ENCODE data around the gene DCP1B. TPM values are rescaled to one million over a fixed set of nuclear protein-coding genes. Genes with fewer than 3 reads are reported as not detected.

The DCP1B gene
- total RNA-seq, 1 donor from 2014 or later, result 25.5 TPM

DNA sequence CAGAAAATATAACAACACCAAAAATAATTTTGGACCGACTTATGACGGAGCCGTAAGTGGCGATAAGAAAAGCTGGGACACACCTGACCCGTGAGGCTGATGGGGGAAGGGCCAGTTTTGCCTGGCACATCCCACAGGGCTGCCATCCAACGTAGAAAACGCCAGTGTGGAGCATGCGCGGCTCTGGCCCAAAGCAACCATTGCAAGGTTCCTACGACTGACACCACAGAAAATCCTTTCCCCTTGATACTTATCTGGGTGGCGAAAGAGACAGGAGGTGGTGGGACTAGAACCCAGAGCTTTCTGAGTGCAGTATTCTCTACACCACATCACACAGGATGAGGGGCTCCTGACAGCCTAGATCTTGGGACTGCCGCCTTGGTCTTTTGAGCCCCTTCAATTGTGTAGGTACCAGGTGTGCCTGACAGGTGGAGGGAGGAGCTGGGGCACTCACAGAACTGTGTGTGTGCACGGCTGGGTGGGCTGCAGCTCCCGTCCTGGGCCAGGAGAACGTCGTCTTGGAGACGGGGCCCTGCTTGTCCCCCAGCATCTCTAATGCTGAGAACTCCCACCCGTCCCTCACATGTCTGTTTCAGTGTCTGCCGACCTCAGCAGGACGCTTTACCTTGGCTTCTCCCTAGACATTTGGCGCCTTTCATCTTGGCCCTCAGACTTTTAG, 68.4 kb downstream of the DCP1B start:
- no peak for DNase-seq (ENCODE audit: low spot score)

DNA sequence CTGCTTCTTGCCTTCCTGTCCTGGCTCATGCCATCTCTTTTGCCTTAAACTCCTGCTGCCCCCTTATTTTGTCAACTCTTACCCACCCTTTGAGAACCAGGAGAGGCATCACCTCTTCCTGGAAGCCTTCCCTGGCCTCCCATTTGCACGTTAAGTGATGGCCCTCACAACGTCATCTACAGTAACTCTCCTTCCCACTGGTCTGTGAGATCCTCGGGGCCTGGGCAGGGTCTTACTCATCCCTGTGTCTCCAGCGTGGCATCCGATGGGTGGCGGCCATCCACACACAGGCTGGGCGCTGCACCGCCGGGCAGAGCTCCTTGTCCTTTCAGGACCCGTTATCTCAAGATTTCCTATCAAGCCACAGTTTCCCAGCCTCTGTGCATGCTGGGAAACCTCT, 69.0 kb downstream of the DCP1B start:
- DNase-seq (ENCODE audit: low spot score), result no peak

DNA sequence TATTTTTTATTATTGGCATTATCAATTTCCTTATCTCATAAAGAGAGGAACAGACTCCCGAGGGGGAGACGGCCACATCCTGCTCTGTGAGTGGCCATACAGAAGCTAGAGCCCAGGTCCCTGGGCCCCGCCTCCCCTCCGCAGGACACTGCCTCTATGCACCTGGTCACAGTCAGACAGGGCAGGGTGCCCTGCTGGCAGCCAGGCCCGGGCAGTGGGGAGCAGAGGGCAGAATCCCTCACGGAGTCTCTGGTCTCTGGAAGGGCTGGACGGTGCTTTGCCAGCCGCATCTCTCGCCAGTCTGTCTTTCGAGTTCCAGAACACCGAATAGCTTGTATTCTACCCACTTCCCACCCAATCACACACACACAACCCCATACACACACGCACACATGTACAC, 69.4 kb downstream of the DCP1B start:
- no peak for DNase-seq (ENCODE audit: low spot score)

DNA sequence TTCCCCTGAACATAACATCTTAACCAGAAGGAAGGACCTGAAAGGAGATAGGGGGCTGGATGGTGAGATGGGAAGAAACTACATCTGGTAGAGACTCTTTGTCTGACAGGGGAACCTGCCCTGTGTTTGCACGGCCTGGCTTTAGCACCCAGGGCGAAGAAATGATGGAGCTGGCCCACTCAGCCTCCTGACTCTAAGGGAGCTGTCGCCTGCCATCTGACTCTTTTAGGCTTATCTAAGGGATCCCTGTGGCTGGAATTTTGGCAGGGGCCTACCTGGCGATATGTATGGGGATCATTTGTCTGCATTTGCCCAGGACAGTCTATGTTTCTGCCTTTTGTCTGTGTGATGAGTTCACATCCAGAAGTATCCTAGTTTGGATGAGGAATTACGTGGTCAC, 70.2 kb downstream of the DCP1B start:
- DNase-seq (ENCODE audit: low spot score), result no peak

DNA sequence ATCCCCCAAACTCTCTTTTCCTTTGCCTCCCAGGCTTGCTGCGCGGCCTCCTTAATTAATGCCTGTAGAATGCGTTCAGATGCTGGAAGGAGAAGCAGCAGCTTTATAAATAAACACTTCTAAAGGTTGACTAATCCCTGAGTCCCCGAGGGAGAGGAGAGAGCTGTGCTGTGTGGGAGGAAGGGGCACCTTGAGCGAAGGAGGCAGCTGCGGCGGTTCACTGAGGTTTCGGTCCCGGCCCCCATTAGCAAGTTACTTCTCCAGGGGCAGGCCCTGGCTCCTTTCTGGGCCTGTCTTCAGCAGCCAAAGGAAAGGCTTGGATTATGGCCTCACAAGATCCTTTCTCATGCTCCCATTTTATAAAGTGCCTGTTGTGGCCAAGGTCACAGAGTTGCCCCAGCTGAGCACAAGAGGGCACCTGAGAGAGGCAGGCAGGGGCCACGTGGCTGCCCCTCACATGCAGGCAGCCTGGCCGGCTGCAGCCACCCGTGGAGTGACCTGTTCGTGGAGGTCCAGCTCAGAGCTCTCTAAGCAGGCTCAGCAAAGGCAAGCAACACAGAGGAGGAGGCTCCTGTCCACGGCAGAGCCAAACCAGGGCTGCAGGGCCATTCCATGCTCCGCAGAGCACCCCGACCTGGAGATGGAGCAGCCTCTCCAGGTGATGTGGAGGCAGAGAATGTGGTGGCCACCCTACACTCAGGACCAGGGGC, 70.8 kb downstream of the DCP1B start:
- DNase-seq (ENCODE audit: low spot score), result no peak

DNA sequence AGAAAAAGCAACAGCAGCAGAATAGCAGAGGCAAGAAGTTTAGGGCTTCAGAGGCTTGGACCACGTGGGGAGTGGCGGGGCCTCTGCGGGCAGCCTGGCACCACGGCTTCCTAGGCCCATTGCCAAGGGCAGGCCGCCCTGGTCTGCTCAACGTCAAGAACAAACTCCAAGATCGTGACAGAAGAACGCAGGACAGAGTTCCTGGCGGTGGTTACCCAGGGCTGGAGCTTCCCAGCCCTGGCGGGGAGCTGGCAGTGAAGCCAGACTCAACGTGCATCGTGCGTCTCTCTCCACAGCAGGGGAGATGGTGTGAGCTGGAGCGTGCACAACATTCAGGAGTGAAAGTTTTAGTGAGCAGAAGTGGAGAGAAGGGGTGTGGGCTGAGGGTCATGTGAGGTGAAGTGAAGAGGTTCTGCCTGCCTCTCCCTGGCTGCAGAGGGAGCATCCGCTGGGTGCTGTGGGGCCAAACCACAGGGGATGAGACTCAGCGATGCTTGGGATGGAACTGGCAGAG, 71.9 kb downstream of the DCP1B start:
- DNase-seq (ENCODE audit: low spot score), result peak; percentile 77

DNA sequence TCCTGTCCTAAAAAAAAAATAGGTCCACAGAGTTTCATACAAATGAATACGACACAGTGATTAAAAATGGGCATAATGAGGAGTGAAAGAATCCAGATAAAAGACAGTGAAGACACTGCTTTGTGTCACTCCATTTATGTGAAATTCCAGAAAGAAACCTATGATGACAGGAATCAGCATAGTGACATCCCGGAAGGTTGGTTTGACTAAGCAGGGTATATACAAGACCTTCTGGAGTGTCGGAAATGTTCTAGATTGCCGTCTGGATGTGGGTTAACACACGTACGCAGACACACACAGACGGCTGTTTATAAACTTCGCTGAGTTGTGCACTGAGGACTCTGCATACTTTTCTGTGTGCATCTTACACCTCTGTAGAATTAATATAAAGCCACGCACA, 72.6 kb downstream of the DCP1B start:
- DNase-seq (ENCODE audit: low spot score), result no peak

DNA sequence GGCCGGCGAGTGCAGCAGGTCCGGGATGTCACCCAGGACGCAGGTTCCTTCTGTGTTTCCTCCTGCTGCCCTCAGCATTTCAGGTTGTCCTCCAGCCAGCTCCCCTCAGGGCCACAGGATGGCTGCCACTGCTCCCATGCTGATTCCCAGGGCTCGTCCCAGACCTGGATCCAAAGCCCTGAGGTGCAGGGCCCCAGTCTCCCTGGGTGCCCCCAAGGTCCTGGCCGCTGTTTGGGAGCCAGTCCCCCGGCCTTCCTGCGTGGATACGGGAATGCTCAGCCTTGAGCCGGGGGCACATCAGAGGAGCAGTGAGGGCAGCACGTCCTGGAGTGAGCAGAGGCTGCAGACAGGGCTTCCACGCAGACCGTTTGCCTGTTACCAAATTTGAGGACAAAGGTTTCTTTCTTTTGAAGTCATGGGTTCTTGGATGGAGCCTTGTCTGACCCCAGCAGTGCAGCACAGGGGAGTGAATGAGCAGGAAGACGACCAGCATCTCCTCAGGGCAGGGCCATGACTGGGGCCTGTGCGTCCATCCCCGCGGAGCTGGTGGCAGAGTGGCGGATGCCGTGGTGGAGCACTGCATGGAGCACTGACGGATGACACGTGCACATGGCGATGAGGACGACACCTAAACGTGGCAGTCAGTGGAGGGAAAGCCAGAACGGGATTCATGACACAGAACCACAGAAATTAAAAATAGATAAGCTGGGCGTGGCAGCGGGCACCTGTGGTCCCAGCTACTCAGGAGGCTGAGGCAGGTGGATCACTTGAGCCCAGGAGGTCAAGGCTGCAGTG, 73.3 kb downstream of the DCP1B start:
- DNase-seq (ENCODE audit: low spot score), result no peak

DNA sequence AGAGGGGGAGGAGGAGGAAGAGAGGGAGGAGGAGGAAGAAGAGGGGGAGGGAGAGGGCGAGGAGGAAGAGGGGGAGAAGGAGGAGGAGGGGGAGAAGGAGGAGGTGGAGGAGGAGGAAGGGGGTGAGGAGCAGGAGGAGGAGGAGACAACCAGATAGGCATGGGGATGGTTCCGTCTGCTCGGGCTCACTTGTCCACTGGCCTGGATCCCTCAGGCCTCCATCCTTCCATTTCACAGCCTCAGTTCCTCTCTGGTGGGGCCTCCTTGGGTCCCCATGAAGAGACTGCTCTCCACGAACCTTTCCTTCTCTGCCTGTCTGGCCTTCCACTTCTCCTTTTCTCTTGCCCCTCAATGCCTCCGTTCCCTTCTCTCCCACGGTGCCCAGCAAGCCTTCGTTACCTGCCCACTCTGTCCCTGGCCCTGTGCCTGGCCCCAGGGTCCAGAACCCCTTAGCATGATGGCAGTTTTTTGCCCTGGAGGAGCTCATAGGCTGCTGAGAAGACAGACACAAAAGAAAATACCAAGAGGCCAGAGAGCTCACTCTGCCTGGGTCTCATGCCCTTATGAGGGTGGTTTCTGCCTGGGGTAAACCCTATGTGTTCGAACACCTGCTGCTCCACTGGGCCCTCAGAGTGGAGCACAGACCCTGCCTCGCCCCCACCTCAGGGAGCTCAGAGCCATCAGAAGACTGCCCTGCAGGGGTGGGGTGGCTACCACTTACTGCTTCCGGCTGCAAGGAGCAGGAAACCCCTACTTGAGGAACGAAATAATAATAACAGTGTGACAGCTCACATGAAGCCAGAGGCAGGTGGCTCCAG, 74.1 kb downstream of the DCP1B start:
- DNase-seq (ENCODE audit: low spot score), result no peak

DNA sequence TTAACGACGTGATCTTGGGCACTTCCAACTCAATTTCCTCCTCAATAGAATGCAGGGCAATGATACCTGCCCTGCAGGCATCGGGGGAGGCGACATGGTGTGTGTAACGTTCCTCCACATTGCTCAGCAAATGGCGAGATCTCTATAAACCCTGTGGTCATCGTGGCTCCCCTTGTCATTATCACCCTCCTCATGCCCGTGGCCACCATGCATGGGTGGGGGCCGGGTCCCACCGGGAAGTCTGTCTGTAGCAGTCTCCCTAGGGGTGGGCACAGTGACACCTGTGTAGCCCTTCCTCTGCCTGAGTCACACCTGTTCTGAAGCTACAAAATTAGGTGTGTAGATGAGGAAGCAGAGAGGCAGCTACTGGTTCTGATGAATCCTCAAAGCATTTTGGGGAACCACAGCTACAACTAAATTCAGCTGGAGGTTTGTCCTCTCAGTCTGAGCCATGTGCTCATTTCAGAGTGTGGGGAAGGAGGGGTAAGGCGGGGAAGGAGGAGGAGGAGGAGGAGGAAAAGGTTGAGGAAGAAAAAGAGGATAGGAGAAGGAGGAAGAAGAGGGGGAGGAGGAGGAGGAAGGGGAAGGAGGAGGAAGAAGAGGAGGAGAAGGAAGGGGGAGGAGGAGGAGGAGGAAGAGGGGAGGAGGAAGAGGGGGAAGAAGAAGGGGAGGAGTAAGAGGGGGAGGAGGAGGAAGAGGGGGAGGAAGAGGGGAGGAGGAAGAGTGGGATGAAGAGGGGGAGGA, 74.8 kb downstream of the DCP1B start:
- DNase-seq (ENCODE audit: low spot score), result no peak

DNA sequence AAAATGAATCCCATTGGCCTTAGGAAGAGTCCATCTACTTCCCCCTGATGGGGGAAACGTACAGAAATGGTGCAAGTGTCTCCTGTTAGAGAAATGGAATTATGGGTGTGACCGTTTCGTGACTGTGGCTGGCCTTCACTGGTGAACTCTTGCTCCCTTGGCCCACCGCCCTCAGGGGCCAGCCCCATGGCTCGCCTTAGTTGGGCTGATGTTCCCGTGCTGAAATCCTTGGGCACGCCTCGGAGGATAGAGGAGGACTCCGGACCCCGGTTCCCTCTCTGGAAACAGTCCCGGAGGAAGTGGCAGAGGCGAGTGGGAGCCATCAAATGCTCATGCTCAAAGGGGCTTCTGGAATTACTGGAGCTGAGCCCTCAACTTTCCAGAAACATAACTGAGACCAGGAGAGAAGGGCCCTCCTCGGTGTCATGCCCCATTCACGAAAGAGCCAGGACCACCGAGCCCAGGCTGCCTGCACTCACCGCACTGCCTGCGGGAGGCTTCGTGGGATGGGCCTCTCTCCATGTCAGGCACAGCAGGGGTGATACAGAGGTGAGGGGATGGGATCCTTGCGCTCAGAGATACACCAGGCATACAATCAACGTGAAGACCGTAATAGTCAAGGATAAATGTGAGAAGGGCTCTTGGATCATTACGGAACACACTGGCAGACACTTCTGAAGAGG, 75.7 kb downstream of the DCP1B start:
- DNase-seq (ENCODE audit: low spot score), result no peak

DNA sequence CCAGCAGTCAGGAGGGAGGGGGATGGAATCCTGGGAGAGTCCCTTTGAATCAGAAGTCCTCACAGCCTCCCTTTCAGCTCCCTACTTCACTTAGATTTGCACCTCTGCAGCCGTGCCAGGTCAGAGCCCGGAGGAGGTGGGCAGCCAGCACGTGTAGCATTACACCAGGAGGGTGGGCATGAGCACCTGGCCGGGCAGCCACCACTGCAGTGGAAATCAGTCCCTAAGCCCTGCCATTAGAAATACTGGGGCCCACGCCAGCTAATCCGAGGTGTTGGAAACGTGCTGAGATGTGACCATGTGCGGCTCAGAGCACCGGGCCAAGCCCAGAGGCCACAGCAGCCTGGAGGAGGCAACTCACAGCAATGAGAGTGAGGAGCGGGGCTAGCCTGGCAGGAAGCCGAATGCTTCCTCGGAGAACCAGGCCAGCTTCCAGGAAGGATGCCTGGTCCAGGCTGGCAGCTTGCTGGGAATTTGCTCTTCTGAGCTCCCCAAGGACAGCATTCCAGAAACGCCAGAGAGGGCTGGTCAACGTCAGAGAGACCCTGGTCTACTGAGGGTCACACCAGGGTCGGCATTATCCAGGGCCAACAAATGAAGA, 76.4 kb downstream of the DCP1B start:
- peak; percentile 53 for DNase-seq (ENCODE audit: low spot score)

DNA sequence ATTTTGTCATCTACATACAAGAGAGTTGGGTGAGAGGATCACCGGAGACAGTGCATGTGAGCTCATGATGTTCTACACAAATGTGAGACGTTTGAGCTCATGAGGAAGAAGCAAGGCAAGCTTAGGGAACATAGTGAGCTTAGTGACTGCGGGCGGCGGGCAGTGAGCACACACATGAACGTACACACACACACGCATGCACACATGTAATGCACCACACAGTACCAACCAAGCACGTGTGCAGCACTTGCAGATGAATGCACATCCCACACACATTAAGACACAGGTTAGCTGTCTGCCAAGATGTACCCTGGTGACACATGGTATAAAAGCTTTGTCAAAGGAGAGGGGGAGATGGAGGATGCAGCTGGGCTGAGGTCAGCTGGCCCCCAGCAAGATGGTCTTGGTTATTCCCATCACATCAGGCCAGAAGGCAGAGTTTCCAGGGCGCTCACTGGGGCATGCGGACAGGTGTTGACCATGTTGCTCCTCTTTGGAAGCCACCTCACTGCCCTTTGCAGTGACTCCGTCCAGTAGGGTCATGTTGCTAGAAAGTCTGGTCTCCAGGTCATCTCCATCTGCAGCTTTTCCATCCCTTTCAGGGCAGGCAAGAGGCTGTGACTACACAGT, 77.1 kb downstream of the DCP1B start:
- DNase-seq (ENCODE audit: low spot score), result no peak

DNA sequence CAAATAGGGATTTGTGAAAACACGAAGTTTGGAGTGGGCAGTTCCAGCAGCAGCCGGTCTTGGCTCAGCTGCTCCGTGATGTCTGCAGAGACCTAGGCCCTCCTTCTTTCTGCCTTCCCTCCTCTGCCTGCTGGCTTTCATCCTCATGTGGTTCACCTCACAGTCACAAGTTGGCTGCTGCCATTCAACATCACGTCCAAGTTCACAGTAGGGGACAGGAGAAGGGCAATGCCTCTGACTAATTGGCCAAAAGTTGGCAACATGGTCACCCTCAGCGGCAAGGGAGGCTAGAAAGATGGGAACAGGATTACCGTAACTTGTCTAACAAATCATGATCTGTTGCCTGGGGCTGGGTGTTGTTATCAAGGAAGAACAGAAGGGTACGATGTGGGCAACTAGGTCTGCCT, 78.0 kb downstream of the DCP1B start:
- peak; percentile 67 for DNase-seq (ENCODE audit: low spot score)

DNA sequence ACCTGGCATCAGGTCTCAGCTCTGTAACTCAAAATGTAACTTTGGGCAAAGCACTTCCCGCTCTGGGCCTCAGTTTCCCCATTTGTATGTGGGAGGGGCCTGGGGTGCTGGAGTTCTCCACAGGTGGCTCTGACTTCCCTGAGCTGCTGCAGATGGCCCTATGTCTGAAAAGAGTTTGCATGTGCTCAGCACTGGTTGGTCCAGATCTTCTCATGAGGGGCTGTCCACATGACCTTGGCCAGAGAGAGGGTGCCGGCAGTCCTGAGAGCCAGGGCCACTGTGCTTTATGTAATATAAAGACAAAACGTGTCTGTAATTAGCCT, 78.6 kb downstream of the DCP1B start:
- DNase-seq (ENCODE audit: low spot score), result no peak

DNA sequence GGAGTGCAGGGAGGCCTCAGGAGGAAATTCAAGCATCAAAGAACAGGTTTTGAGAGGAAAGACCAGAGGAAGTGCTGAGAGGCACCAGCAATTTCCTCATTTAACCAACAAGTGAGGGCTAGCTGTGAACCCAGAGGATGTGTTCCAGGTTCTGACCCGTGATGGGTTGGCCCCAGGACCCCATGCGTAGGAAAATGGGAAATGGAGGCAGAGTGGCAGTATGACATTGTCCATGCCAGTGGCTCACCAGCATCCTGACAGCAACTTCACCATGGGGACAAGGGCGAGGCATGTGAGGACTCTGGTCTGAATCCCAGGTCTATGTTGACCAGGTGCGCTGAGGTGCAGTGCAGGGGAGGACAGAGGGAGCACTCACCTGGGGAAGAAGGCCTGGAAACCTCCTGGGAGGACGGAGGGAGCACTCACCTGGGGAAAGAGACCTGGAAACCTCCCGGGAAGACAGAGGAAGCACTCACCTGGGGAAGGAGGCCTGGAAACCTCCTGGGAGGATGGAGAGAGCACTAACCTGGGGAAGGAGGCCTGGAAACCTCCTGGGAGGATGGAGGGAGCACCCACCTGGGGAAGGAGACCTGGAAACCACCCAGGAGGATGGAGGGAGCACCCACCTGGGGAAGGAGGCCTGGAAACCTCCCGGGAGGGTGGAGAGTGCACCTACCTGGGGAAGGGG, 79.1 kb downstream of the DCP1B start:
- no peak for DNase-seq (ENCODE audit: low spot score)

DNA sequence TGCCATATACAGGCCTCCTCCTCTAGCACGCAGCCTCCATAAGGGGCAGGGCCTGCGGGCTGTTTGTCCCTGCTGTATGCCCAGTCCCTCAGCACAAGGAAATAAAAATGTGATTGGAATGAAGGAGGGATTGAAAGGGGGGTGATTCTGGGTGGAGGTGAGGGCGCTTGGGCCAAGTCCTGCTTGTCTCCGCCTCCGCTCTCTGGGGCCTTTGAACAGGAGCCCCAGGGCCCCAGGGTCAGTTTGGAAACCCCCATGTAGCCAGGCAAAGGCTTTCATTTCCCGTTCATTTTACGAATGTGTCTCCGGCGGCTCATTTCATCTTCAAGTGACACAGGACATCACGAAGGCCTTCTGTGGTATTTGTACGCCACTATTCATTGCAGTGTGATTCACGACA, 81.3 kb downstream of the DCP1B start:
- no peak for DNase-seq (ENCODE audit: low spot score)

DNA sequence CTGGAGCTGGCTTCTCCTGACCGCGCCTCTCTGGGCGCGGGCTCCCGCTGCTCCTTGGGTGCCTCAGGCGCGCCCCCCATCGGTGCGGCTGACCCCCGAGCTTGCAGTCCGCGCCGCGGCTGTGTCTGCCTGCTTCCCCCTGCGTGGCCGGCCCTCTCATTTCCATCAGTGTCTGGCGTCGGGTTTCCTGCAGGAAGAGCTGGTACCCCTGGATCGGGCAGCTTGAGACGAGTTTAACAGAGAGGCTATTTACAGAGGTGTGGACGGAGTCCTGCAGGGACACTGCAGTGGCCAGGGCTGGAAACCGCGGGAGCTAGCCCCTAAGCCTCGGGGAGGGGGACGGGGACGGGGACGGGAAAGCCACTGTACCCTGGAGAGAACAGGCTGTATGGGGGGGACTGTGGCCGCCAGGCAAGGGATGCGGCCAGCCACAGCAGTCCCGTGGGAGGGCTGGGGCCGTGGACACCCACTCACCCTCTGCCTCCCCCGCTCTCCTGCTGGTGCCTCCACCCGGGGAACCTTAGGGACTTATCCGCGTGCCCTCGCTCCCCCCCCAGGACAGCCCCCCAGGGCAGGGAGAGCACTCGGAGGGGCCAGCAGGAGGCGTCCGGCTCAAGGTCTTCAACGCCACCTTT, 82.1 kb downstream of the DCP1B start:
- no peak for DNase-seq (ENCODE audit: low spot score)
